ENCODE measurements around the gene DAB2IP. TPM values are rescaled to one million over a fixed set of nuclear protein-coding genes. Genes with fewer than 3 reads are reported as not detected.

Gene DAB2IP
- total RNA-seq, 1 experiment from 2014 or later, result 31.0 TPM

GRCh38 chr9:121713400-121714070 is 62.1 kb downstream of the DAB2IP start:
- peaks cover 7 to 16% of the 10 kb centered on the region in 2 experiments for H3K4me1 ChIP-seq (ENCODE audit: control insufficient read depth in 1 of 2, insufficient read depth in 2 of 2, low read length in 2 of 2)
- no peaks in the 10 kb centered on the region for H4K20me1 ChIP-seq (ENCODE audit: insufficient read depth)
- intact Hi-C loops (cut with micrococcal nuclease), result no loop called here
- no peak overlapping the region for H3K27ac ChIP-seq (ENCODE audit: low read depth, low read length)
- no TSS peak for BruUV-seq (replicated peaks)
- no peak for DNase-seq (ENCODE audit: low read depth, low spot score)
- no peak overlapping the region for H2AFZ ChIP-seq (ENCODE audit: low read depth, low read length, poor library complexity, severe bottlenecking)
- peak overlapping the region; percentile 1; the same call in 1 of the 2 replicates for H3K4me2 ChIP-seq (ENCODE audit: low read length)
- ChIA-PET CTCF (no interaction called here), POLR2A (no interaction called here), RAD21 (ENCODE audit: low non-redundant PET in 1 of 2, low total read pairs in 2 of 2, uncharacterized antibody in 2 of 2, unreplicated experiment in 2 of 2) (no interaction called here)
- TF ChIP-seq EGR1 (IDR thresholded peaks at IDR 0.05; ENCODE audit: low read depth) (no peak), JUND (IDR thresholded peaks at IDR 0.05) (no peak), MAX (IDR thresholded peaks at IDR 0.05) (no peak), FOSL1 (IDR thresholded peaks at IDR 0.05; ENCODE audit: low read depth) (no peak), POLR2AphosphoS5 (IDR thresholded peaks at IDR 0.05; ENCODE audit: low read depth, low read length) (no peak), CEBPB (IDR thresholded peaks at IDR 0.05; ENCODE audit: low read depth) (no peak), SRF (IDR thresholded peaks at IDR 0.05; ENCODE audit: low read depth) (no peak), EZH2 (IDR thresholded peaks at IDR 0.05) (no peak), ZBTB33 (IDR thresholded peaks at IDR 0.05; ENCODE audit: extremely low read depth, insufficient replicate concordance, low read length) (no peak), ZFX (IDR thresholded peaks at IDR 0.05) (no peak), ATF3 (IDR thresholded peaks at IDR 0.05) (no peak), SP1 (IDR thresholded peaks at IDR 0.05; ENCODE audit: low read depth) (no peak)
- H3K79me2 ChIP-seq (ENCODE audit: insufficient read depth, low read length), result peaks cover 13% of the 10 kb centered on the region; the same call in 1 of the 2 replicates
- no peak overlapping the region for H3K9ac ChIP-seq (ENCODE audit: low read length)
- H3K27me3 ChIP-seq (ENCODE audit: insufficient read depth, low read length), result no peaks in the 10 kb centered on the region
- H3K9me3 ChIP-seq (ENCODE audit: control insufficient read depth in 1 of 2, insufficient read depth in 1 of 2, low read depth in 1 of 2, low read length in 2 of 2), result no peaks in the 10 kb centered on the region
- no peaks in the 10 kb centered on the region for H3K36me3 ChIP-seq (ENCODE audit: control insufficient read depth in 1 of 2, insufficient read depth in 2 of 2, low read length in 2 of 2)
- no peaks in the 10 kb centered on the region for H3K9me2 ChIP-seq (ENCODE audit: insufficient read depth)
- ATAC-seq, result 0 out of 2 replicates have a peak, but pooled peaks have one; percentile 30
- no peak overlapping the region for H3K4me3 ChIP-seq (replicated peaks in 1 of 2; ENCODE audit: low read depth in 1 of 2, low read length in 2 of 2)

All from HCT116 (cell line).